Panc1 (cell line): ENCODE measurements around the gene BCAN. TPM values are rescaled to one million over a fixed set of nuclear protein-coding genes. Genes with fewer than 3 reads are reported as not detected.

Experiments used
- ATAC-seq: fragments of 200-7000 bp; cut with Tn5 transposase; 2 replicates; pipeline ENCODE4 v1.9.1; 2020; ENCODE audit warnings: mild to moderate bottlenecking, moderate library complexity
- BruUV-seq: library from RNA; stranded (reverse); fragments of 400-500 nt; replicated peaks from 2 replicates; lab custom pipeline; 2021; lab: Mats Ljungman, UMichigan
- CTCF ChIA-PET: fragments of 300-600 bp; sonication (Branson Sonifier 250); formaldehyde crosslinking; loops from one replicate; lab custom pipeline; 2022; ENCODE audit warnings: antibody characterized with exemption; lab: Charles Lee
- POLR2A ChIA-PET: fragments of 300-600 bp; sonication (Branson Sonifier 250); formaldehyde crosslinking; loops from one replicate; lab custom pipeline; 2022; ENCODE audit warnings: antibody characterized with exemption; lab: Charles Lee
- DNase-seq: peaks from one replicate; pipeline ENCODE4 v3.0.0-alpha.2; 2010; ENCODE audit warnings: low read depth, low spot score
- H3K27ac ChIP-seq: 2 replicates; pipeline ENCODE4 v1.5.1; 2011; ENCODE audit warnings: mild to moderate bottlenecking, low read length, inconsistent platforms
- H3K27me3 ChIP-seq: fragments of 200-500 bp; sonication (Bioruptor generic); 2 replicates; pipeline ENCODE4 v1.6.0; 2014; ENCODE audit warnings: low read length, inconsistent platforms; ENCODE audit not compliant: control insufficient read depth, insufficient read depth
- H3K36me3 ChIP-seq: fragments of 200-500 bp; sonication (Bioruptor generic); 2 replicates; pipeline ENCODE4 v1.5.1; 2014; ENCODE audit warnings: inconsistent platforms, mild to moderate bottlenecking, low read length, moderate library complexity; ENCODE audit not compliant: control insufficient read depth, insufficient read depth
- H3K4me1 ChIP-seq: 2 replicates; pipeline ENCODE4 v1.5.1; 2011; ENCODE audit warnings: inconsistent platforms, mild to moderate bottlenecking, low read length, moderate library complexity; ENCODE audit not compliant: control insufficient read depth, insufficient read depth
- H3K4me3 ChIP-seq, 2 experiments: 2 replicates each; pipeline ENCODE4 v1.5.1; 2011 to 2012; ENCODE audit warnings: low read depth in 2 of 2, low read length in 2 of 2, mild to moderate bottlenecking in 2 of 2, inconsistent platforms in 1 of 2, moderate library complexity in 1 of 2
- H3K9me3 ChIP-seq: fragments of 200-500 bp; sonication (Bioruptor generic); 2 replicates; pipeline ENCODE4 v1.5.1; 2014; ENCODE audit warnings: low read depth, mild to moderate bottlenecking, inconsistent platforms, low read length, moderate library complexity; ENCODE audit not compliant: control insufficient read depth, insufficient read depth
- CTCF ChIP-seq: fragments of 450-650 bp; IDR thresholded peaks from 2 replicates; pipeline ENCODE4 v1.5.1; 2017; ENCODE audit warnings: mild to moderate bottlenecking
- POLR2AphosphoS5 ChIP-seq: IDR thresholded peaks from 2 replicates; pipeline ENCODE4 v1.6.1; 2012; ENCODE audit warnings: mild to moderate bottlenecking, low read depth, low read length, moderate library complexity
- SIN3A ChIP-seq: IDR thresholded peaks from 2 replicates; pipeline ENCODE4 v1.6.1; 2012; ENCODE audit warnings: low read depth, mild to moderate bottlenecking, low read length, moderate library complexity, borderline replicate concordance; ENCODE audit not compliant: insufficient read depth
- TCF7L2 ChIP-seq: IDR thresholded peaks from 2 replicates; pipeline ENCODE4 v1.6.1; 2011; ENCODE audit warnings: mild to moderate bottlenecking, low read depth, low read length, inconsistent platforms
- in situ Hi-C: cut with HindIII; loops from 2 replicates; pipeline ENCODE4 v1.10.0; 2016; ENCODE audit warnings: low sequenced_read_pairs, low pct_unique_long_range_greater_than_20kb
- intact Hi-C: fragments of 100-400 bp; cut with micrococcal nuclease; formaldehyde crosslinking; loops from one replicate; pipeline ENCODE4 v1.10.0; 2022; ENCODE audit not compliant: unreplicated experiment
- total RNA-seq: library from RNA; stranded (reverse); gene quantifications from one replicate; pipeline ENCODE4 v1.2.1, GENCODE V29; 2021; ENCODE audit not compliant: unreplicated experiment
- TF ChIP-seq, protein P1 (sequence below), 2 experiments: IDR thresholded peaks; 2 replicates each; pipeline ENCODE4 v1.6.1; 2011 to 2012; ENCODE audit warnings: low read depth in 2 of 2, control low read depth in 1 of 2, low read length in 1 of 2, mild to moderate bottlenecking in 1 of 2, moderate library complexity in 1 of 2; ENCODE audit not compliant: insufficient read depth in 1 of 2

The BCAN gene
- total RNA-seq, 1 experiment from 2014 or later, result 0.57 TPM

GRCh38 chr1:156668801-156669637, 27.1 kb downstream of the BCAN start:
- H3K27me3 ChIP-seq, result no peaks in the 10 kb centered on the region
- H3K27ac ChIP-seq, result peak overlapping the region; percentile 5; the same call in 1 of the 2 replicates
- intact Hi-C loops, result no loop called here
- ChIA-PET POLR2A (no interaction called here), CTCF (no interaction called here)
- H3K4me3 ChIP-seq, result no peak overlapping the region
- ATAC-seq (peak; percentile 52), DNase-seq (no peak)
- H3K4me1 ChIP-seq, result peaks cover 45% of the 10 kb centered on the region
- H3K9me3 ChIP-seq, result no peaks in the 10 kb centered on the region
- no peaks in the 10 kb centered on the region for H3K36me3 ChIP-seq
- peak; percentile 53; the same call in 1 of the 2 replicates for TF ChIP-seq POLR2AphosphoS5
- no peak for TF ChIP-seq TCF7L2
- in situ Hi-C loops, result no loop called here
- no TSS peak for BruUV-seq

DNA sequence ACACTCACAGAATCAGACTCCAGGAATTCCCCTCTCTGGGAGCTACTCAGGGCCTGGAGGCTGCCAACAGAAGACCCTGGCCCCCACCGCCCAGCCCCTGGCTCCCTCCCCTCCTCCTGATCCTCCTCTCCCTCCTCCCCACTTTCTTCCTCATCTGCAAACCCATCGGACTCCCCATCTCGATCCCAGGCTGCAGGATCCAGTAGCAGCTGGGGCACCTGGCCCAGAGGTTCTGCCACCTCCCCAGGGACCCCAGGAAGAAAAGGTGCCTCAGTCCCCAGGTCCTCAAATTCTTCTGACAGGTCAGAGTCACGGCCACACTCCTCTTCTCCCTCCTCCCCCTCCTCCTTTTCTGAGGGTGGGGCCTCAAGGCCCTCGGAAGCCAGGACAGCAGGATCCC, 27.9 kb downstream of the BCAN start:
- no peak for DNase-seq
- in situ Hi-C loops, result no loop called here
- Histone ChIP-seq H3K9me3 (no peaks in the 10 kb centered on the region), H3K4me1 (peaks cover 37% of the 10 kb centered on the region), H3K27me3 (no peaks in the 10 kb centered on the region), H3K27ac (0 out of 2 replicates have a peak overlapping the region, but pooled peaks have one; percentile 5), H3K36me3 (no peaks in the 10 kb centered on the region), H3K4me3 (no peak overlapping the region)
- ChIA-PET CTCF (interaction anchor here (1.1 kb wide), 1 partner anchor 20 kb away, joined by 3 read pairs; no protein-coding TSS in a partner anchor), POLR2A (interaction anchor here (0.5 to 0.7 kb wide), 2 partner anchors 65 to 1361 kb away, joined by 6 to 12 read pairs; partner anchors contain the start of gene FDPS)
- no peak for ATAC-seq
- TF ChIP-seq TCF7L2 (no peak), CTCF (no peak)
- TF ChIP-seq, protein P1, sequence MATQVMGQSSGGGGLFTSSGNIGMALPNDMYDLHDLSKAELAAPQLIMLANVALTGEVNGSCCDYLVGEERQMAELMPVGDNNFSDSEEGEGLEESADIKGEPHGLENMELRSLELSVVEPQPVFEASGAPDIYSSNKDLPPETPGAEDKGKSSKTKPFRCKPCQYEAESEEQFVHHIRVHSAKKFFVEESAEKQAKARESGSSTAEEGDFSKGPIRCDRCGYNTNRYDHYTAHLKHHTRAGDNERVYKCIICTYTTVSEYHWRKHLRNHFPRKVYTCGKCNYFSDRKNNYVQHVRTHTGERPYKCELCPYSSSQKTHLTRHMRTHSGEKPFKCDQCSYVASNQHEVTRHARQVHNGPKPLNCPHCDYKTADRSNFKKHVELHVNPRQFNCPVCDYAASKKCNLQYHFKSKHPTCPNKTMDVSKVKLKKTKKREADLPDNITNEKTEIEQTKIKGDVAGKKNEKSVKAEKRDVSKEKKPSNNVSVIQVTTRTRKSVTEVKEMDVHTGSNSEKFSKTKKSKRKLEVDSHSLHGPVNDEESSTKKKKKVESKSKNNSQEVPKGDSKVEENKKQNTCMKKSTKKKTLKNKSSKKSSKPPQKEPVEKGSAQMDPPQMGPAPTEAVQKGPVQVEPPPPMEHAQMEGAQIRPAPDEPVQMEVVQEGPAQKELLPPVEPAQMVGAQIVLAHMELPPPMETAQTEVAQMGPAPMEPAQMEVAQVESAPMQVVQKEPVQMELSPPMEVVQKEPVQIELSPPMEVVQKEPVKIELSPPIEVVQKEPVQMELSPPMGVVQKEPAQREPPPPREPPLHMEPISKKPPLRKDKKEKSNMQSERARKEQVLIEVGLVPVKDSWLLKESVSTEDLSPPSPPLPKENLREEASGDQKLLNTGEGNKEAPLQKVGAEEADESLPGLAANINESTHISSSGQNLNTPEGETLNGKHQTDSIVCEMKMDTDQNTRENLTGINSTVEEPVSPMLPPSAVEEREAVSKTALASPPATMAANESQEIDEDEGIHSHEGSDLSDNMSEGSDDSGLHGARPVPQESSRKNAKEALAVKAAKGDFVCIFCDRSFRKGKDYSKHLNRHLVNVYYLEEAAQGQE (IDR thresholded peaks at IDR 0.05; ENCODE audit: insufficient read depth in 1 of 2, low read depth in 2 of 2, low read length in 1 of 2), result no peak
- no TSS peak for BruUV-seq
- intact Hi-C loops, result no loop called here

DNA sequence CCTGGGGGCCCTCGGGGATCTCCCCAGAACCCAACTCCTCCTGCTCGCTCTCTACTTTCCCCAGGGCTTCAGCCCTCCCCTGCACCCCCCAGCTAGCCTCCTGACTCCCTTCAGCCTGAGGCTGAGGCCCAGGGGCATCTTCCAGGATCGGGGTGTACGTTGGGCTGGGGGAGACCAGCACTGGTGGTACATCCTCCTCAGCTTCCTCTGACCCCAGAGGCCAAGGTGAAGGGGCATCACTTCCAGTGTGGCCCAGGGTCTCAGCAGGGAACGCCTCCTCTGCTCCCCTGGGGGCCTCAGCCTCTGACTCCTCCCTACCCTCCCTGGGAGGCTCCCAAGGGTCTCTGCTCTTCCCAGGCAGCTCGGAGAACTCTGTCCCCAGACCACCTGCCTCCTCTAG, 28.4 kb downstream of the BCAN start:
- H3K4me3 ChIP-seq, result no peak overlapping the region
- CTCF ChIA-PET, result interaction anchor here (1.1 kb wide), 1 partner anchor 19 kb away, joined by 3 read pairs; no protein-coding TSS in a partner anchor
- intact Hi-C loops, result no loop called here
- H3K36me3 ChIP-seq, result no peaks in the 10 kb centered on the region
- H3K9me3 ChIP-seq, result no peaks in the 10 kb centered on the region
- H3K27me3 ChIP-seq, result no peaks in the 10 kb centered on the region
- H3K4me1 ChIP-seq, result peaks cover 31% of the 10 kb centered on the region
- POLR2A ChIA-PET, result interaction anchor here (0.5 to 0.7 kb wide), 2 partner anchors 65 to 1362 kb away, joined by 6 to 12 read pairs; partner anchors contain the start of gene FDPS
- BruUV-seq, result no TSS peak
- peak overlapping the region; percentile 39; the same call in 1 of the 2 replicates for H3K27ac ChIP-seq
- no peak for DNase-seq
- no peak for ATAC-seq
- in situ Hi-C loops, result no loop called here
- TF ChIP-seq, protein P1 (IDR thresholded peaks at IDR 0.05; ENCODE audit: insufficient read depth in 1 of 2, low read depth in 2 of 2, low read length in 1 of 2), result no peak
- no peak for TF ChIP-seq POLR2AphosphoS5
- TF ChIP-seq SIN3A, result no peak
- no peak for TF ChIP-seq TCF7L2
- no peak for TF ChIP-seq CTCF
